HL-60 (cell line): ENCODE results near the gene CNFN.

Source experiments
- CTCF ChIP-seq: IDR thresholded peaks from one replicate; pipeline ENCODE4 v1.5.1; 2011; ENCODE audit warnings: low read length, control low read depth, inconsistent platforms; ENCODE audit not compliant: insufficient read depth
- GABPA ChIP-seq: IDR thresholded peaks from 2 replicates; pipeline ENCODE4 v1.6.1; 2012; ENCODE audit warnings: low read depth
- POLR2AphosphoS5 ChIP-seq: IDR thresholded peaks from 2 replicates; pipeline ENCODE4 v1.6.1; 2012; ENCODE audit warnings: low read depth
- REST ChIP-seq: IDR thresholded peaks from 2 replicates; pipeline ENCODE4 v1.6.1; 2012; ENCODE audit warnings: low read depth; ENCODE audit not compliant: insufficient replicate concordance
- SPI1 ChIP-seq: IDR thresholded peaks from 2 replicates; pipeline ENCODE4 v1.6.1; 2012; ENCODE audit warnings: low read depth, mild to moderate bottlenecking, borderline replicate concordance

- TF ChIP-seq CTCF (no peak), REST (no peak), POLR2AphosphoS5 (no peak), SPI1 (no peak), GABPA (no peak)
These were observed 20.3 kb upstream of the CNFN start for GRCh38 chr19:42410371-42410770.
